WI38 (cell line): ENCODE results near the gene MBP.

ENCODE experiments used
- H3K4me3 ChIP-seq: 2 replicates; pipeline ENCODE4 v1.5.1; 2011; ENCODE audit warnings: low read depth, mild to moderate bottlenecking, control low read depth, low read length
- TF ChIP-seq, protein P1 (sequence below): IDR thresholded peaks from 2 replicates; pipeline ENCODE4 v1.5.1; 2012; ENCODE audit warnings: low read depth, mild to moderate bottlenecking, control low read depth, low read length

Gene MBP

DNA sequence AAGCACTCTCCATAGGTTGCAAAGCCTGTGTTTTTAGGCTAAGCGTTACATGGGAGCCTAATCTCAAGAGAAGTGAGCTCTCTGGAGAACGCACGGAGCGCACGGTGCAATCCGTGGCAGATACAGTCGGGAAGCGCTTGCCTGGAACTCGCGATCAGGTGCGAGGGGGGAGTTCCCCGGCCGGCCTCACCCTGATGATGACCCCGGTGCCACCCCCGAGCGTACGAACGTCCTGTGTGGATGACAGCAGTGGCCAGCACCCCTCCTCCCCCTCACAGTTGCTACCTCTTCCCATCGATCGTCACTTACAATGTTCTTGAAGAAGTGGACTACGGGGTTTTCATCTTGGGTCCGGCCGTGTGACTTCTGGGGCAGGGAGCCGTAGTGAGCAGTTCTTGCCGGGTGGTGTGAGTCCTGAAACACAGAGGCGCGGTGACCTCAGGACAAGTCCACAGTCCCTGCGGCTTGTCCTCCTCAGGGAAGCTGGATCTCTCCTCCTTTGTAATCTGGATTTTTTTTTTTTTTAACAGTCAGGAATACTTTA is 142.9 kb downstream of the MBP start:
- no peak overlapping the region for H3K4me3 ChIP-seq
- TF ChIP-seq, protein P1, sequence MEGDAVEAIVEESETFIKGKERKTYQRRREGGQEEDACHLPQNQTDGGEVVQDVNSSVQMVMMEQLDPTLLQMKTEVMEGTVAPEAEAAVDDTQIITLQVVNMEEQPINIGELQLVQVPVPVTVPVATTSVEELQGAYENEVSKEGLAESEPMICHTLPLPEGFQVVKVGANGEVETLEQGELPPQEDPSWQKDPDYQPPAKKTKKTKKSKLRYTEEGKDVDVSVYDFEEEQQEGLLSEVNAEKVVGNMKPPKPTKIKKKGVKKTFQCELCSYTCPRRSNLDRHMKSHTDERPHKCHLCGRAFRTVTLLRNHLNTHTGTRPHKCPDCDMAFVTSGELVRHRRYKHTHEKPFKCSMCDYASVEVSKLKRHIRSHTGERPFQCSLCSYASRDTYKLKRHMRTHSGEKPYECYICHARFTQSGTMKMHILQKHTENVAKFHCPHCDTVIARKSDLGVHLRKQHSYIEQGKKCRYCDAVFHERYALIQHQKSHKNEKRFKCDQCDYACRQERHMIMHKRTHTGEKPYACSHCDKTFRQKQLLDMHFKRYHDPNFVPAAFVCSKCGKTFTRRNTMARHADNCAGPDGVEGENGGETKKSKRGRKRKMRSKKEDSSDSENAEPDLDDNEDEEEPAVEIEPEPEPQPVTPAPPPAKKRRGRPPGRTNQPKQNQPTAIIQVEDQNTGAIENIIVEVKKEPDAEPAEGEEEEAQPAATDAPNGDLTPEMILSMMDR, result no peak

DNA sequence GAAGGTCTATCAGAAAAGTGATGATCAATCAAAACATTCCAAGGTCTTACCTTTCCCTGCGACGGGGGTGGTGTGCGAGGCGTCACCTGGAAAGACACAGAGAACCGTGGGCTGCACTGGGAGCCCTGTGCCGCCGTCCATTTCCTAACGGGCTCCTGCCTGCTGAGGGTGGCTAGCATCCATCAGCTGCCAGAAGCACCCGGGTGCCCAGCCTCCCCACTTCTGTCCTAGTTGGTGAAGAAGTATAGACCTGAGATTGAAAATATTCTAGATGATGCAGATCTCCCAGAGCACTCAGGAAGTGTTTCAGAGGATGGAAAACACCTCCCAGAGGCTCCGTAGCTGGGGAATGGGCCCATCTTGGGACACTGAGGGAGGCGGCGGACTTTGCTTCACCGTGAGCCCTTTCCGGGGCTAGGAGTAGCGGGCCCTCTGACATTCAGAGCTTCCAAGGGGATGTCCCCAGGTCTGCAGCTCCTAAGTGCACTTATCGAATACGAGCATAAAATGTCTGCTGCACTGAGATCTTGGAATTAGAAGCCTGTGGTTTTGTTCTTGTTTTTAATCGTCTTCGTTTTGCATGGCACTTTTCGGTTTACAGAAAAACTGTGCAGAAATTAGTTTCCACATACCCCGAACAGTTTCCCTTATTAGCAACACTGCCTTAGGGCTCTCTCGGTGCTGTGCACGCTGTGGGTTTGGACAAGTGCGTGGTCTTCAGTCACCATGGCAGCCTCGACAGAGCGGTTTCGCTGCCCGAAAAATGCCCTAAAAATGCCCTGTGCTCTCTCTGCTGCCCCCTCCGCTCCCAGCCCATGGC is 143.5 kb downstream of the MBP start:
- TF ChIP-seq, protein P1, result no peak
- no peak overlapping the region for H3K4me3 ChIP-seq

DNA sequence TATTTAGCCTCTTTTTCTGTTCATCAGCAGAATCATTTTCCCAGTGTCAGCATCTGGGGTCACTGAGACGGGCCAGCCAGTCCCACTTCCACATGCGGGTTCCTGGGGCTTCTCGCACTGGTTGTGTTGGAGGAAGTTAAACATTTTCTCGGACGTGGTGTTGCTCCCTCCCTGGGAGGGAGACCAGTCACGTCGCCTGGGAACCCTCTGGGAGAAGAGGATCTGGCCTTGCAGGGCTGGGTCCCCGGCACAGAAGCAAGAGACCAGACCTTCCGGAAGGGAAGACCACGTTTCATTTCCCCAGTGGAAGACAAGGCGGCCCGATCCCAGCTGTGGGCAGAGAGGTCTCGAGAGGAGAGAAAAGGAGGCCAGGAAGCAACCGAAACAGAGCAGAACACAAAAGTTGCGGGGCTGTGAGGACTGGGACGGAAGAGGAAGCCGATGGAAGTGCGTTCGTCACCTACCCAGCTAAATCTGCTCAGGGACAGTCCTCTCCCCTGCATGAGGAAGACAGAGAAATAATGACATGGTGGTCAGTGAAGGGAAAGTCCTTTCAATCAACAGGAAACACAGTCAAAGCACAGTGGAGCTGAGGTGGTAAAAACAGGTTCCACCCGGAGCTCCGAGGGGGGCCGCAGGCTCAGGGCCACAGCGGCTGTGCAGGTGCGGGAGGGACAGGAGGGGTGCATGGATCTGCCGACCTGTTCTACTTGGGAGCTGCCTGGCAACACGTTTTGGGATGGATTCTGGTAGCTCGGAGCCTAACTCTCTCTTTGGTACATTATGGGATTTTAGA is 144.4 kb downstream of the MBP start:
- H3K4me3 ChIP-seq, result no peak overlapping the region
- TF ChIP-seq, protein P1, result no peak

DNA sequence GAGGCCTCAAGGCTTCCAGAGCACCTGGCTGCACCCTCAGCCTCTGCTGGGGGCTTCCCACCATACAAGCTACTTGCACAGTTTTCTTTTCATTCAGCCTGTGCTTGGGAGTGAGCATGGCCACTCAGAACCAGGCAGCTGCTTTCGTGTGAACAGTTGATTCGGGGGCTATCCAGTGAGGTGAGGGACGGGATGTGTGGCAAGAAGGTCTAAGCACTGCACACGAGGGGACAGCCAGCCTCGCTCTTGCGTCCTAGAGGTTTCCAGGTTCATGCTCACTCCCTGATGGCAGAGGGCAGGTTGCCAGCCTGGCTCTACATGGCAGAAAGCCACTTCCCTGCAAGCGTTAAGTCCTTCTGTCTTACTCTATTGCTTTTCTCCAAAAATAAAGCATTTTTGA is 146.2 kb downstream of the MBP start:
- TF ChIP-seq, protein P1, result no peak

DNA sequence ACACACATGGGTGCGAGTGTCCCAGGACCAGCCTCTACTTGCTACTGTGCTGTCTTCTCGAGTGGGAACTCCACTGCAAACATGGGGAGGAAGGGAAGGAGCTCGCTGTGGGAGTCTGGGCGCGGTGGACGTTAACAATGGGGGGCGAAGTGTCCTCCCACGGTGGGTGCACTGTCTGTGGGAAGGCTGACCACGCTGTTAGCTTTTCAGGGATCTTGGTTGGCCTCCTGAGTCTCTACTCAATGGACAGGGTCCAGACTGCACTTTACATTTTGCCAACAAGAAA is 146.7 kb downstream of the MBP start:
- TF ChIP-seq, protein P1, result no peak
- H3K4me3 ChIP-seq, result no peak overlapping the region

More for the DNA sequence above, 146.2 kb downstream of the MBP start:
- no peak overlapping the region for H3K4me3 ChIP-seq

DNA sequence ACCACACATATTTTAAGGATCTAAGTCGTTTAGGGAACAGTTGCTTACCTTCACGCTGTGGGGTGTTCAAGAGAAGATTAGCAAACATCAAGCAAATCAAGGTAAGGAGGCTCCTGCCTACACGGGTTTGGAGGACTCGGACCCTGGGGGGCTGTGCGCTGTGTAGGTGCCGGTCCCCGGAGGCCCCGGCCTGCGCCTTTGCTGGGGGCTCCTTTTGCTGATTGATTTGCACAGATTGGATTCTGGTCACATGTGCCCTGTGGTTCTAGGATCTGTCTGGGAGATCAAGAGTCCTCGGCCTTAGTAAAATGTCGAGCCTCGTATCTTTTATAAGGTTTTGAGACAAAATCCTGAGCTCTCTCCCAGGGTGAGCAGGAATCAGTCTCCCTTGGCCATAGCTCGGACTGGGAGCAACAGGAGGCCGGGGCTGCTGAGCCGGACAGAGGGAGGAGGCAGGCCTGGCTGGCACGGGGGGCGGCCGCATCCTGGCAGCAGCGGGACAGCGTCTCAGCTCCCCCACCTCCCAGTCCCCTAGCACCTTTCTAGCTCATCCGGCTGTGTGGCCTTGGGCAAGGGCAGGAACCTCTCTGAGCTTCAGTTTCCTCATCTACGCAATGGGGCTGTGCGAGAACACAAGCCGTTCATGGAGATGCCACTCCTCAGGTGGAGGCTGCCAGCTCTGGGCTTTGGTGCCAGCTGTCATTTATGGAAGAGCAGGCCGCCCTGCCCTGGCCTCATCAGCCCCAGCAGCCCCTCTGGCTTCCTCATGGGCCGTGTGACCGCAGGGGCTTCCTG is 147.2 kb downstream of the MBP start:
- H3K4me3 ChIP-seq, result no peak overlapping the region
- TF ChIP-seq, protein P1, result no peak
